ENCODE data around the gene DNAI1.
"Not testable (repeated sequence)": the region's sequence is repeated elsewhere in the genome, so short reads cannot be mapped to it uniquely, and the experiment has no call there.

DNA sequence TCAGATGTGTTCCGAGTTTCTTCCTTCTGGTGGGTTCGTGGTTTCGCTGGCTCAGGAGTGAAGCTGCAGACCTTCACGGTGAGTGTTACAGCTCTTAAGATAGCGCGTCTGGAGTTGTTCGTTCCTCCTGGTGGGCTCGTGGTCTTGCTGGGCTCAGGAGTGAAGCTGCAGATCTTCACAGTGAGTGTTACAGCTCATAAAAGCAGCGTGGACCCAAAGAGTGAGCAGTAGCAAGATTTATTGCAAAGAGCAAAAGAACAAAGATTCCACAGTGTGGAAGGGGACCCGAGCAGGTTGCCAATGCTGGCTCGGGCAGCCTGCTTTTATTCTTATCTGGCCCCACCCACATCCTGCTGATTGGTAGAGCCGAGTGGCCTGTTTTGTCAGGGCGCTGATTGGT, 23.0 kb downstream of the DNAI1 start:
- TF ChIP-seq, protein P1, sequence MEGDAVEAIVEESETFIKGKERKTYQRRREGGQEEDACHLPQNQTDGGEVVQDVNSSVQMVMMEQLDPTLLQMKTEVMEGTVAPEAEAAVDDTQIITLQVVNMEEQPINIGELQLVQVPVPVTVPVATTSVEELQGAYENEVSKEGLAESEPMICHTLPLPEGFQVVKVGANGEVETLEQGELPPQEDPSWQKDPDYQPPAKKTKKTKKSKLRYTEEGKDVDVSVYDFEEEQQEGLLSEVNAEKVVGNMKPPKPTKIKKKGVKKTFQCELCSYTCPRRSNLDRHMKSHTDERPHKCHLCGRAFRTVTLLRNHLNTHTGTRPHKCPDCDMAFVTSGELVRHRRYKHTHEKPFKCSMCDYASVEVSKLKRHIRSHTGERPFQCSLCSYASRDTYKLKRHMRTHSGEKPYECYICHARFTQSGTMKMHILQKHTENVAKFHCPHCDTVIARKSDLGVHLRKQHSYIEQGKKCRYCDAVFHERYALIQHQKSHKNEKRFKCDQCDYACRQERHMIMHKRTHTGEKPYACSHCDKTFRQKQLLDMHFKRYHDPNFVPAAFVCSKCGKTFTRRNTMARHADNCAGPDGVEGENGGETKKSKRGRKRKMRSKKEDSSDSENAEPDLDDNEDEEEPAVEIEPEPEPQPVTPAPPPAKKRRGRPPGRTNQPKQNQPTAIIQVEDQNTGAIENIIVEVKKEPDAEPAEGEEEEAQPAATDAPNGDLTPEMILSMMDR (conservative IDR thresholded peaks at IDR 0.05; ENCODE audit: low read depth, low read length), result not testable (repeated sequence)
- TF ChIP-seq CHD1, POLR2A (IDR thresholded peaks at IDR 0.05; ENCODE audit: low read depth, low read length): not testable (repeated sequence)

Data from IMR-90 (cell line).